ENCODE results near the gene ROM1. TPM values are rescaled to one million over a fixed set of nuclear protein-coding genes. Genes with fewer than 3 reads are reported as not detected.
"Not testable (repeated sequence)": the region's sequence is repeated elsewhere in the genome, so short reads cannot be mapped to it uniquely, and the experiment has no call there.

Gene ROM1
- total RNA-seq, 2 experiments from 2014 or later = 1.1 to 1.5 TPM

- DNase-seq (no peak), ATAC-seq (no peak)
- Mint-ChIP-seq H3K4me3 (no peak overlapping the region), H3K9me3 (ENCODE audit: low read depth) (no peaks in the 10 kb centered on the region), H3K36me3 (peaks cover 43% of the 10 kb centered on the region), H3K27ac (peak overlapping the region; percentile 26), H3K4me1 (peaks cover 44% of the 10 kb centered on the region), H3K27me3 (no peaks in the 10 kb centered on the region)
- CTCF ChIA-PET = interaction anchor here (0.8 to 1.8 kb wide), 3 partner anchors 10 to 89 kb away, joined by 3 to 5 read pairs (median 5); no protein-coding TSS in a partner anchor
These were observed 8.5 kb upstream of the ROM1 start for GRCh38 chr11:62604460-62605120.

GRCh38 chr11:62605467-62605866 is 7.6 kb upstream of the ROM1 start:
- CTCF ChIA-PET = interaction anchor here (1.8 kb wide), 1 partner anchor 14 kb away, joined by 5 read pairs; the partner anchor contains the start of gene TUT1
- ATAC-seq (no peak), DNase-seq (no peak)
- no peak overlapping the region for H3K27ac Mint-ChIP-seq
- no peaks in the 10 kb centered on the region for H3K9me3 Mint-ChIP-seq (ENCODE audit: low read depth)
- H3K36me3 Mint-ChIP-seq = peaks cover 38% of the 10 kb centered on the region
- H3K4me1 Mint-ChIP-seq = peaks cover 44% of the 10 kb centered on the region
- no peak overlapping the region for H3K4me3 Mint-ChIP-seq
- no peaks in the 10 kb centered on the region for H3K27me3 Mint-ChIP-seq

- peaks cover 36% of the 10 kb centered on the region for H3K36me3 Mint-ChIP-seq
- CTCF ChIA-PET = interaction anchor here (1.2 to 1.8 kb wide), 2 partner anchors 15 kb away, joined by 3 to 5 read pairs; partner anchors contain the start of gene TUT1
- ATAC-seq (no peak), DNase-seq (no peak)
- no peaks in the 10 kb centered on the region for H3K27me3 Mint-ChIP-seq
- H3K27ac Mint-ChIP-seq = no peak overlapping the region
- H3K9me3 Mint-ChIP-seq (ENCODE audit: low read depth) = no peaks in the 10 kb centered on the region
- no peak overlapping the region for H3K4me3 Mint-ChIP-seq
- peaks cover 49% of the 10 kb centered on the region for H3K4me1 Mint-ChIP-seq
These were observed 7.2 kb upstream of the ROM1 start for GRCh38 chr11:62605902-62606301.

GRCh38 chr11:62607714-62608113 is 5.3 kb upstream of the ROM1 start:
- Mint-ChIP-seq H3K27me3 (no peaks in the 10 kb centered on the region), H3K4me1 (peaks cover 52% of the 10 kb centered on the region)

GRCh38 chr11:62608776-62609175 is 4.3 kb upstream of the ROM1 start:
- Mint-ChIP-seq H3K4me3 (no peak overlapping the region), H3K4me1 (peaks cover 51% of the 10 kb centered on the region), H3K27ac (peak overlapping the region; percentile 12), H3K36me3 (peaks cover 29% of the 10 kb centered on the region), H3K9me3 (ENCODE audit: low read depth) (no peaks in the 10 kb centered on the region), H3K27me3 (no peaks in the 10 kb centered on the region)
- DNase-seq = no peak
- no peak for ATAC-seq
- CTCF ChIA-PET = interaction anchor here (1.0 to 2.0 kb wide), 2 partner anchors 86 to 87 kb away, joined by 3 to 9 read pairs; no protein-coding TSS in a partner anchor

More at GRCh38 chr11:62607714-62608113, 5.3 kb upstream of the ROM1 start:
- ATAC-seq (no peak), DNase-seq (no peak)
- H3K4me3 Mint-ChIP-seq = no peak overlapping the region
- CTCF ChIA-PET = interaction anchor here (1.0 to 1.1 kb wide), 2 partner anchors 14 to 88 kb away, joined by 3 read pairs; no protein-coding TSS in a partner anchor
- H3K9me3 Mint-ChIP-seq (ENCODE audit: low read depth) = no peaks in the 10 kb centered on the region
- H3K36me3 Mint-ChIP-seq = peaks cover 36% of the 10 kb centered on the region
- no peak overlapping the region for H3K27ac Mint-ChIP-seq

GRCh38 chr11:62610403-62610802 is 2.7 kb upstream of the ROM1 start:
- H3K4me3 Mint-ChIP-seq = peak overlapping the region; percentile 100
- no peak for DNase-seq
- CTCF ChIA-PET = interaction anchor here (1.2 to 4.2 kb wide), 7 partner anchors 11 to 84 kb away, joined by 3 to 54 read pairs (median 9); partner anchors contain the start of genes B3GAT3, GANAB, MTA2 and TUT1
- H3K4me1 Mint-ChIP-seq = peaks cover 53% of the 10 kb centered on the region
- H3K27me3 Mint-ChIP-seq = no peaks in the 10 kb centered on the region
- H3K9me3 Mint-ChIP-seq (ENCODE audit: low read depth) = no peaks in the 10 kb centered on the region
- peaks cover 21% of the 10 kb centered on the region for H3K36me3 Mint-ChIP-seq
- peak overlapping the region; percentile 76 for H3K27ac Mint-ChIP-seq
- no peak for ATAC-seq

- Mint-ChIP-seq H3K36me3 (peaks cover 20% of the 10 kb centered on the region), H3K4me3 (peak overlapping the region; percentile 100), H3K9me3 (ENCODE audit: low read depth) (no peaks in the 10 kb centered on the region), H3K27me3 (no peaks in the 10 kb centered on the region), H3K4me1 (peaks cover 52% of the 10 kb centered on the region), H3K27ac (peak overlapping the region; percentile 99)
- ATAC-seq = no peak
- CTCF ChIA-PET = interaction anchor here (0.7 to 4.2 kb wide), 25 partner anchors 10 to 176 kb away, joined by 3 to 54 read pairs (median 4); partner anchors contain the start of genes B3GAT3, C11orf98, CSKMT and GANAB
- no peak for DNase-seq
These were observed 2.0 kb upstream of the ROM1 start for GRCh38 chr11:62610814-62611704.

GRCh38 chr11:62611705-62612365 is 1.2 kb upstream of the ROM1 start:
- CTCF ChIA-PET = interaction anchor here (0.7 to 4.2 kb wide), 31 partner anchors 8 to 175 kb away, joined by 3 to 54 read pairs (median 4); partner anchors contain the start of genes B3GAT3, BSCL2, C11orf98 and CSKMT
- peaks cover 18% of the 10 kb centered on the region for H3K36me3 Mint-ChIP-seq
- no peaks in the 10 kb centered on the region for H3K27me3 Mint-ChIP-seq
- peak overlapping the region; percentile 99 for H3K27ac Mint-ChIP-seq
- no peaks in the 10 kb centered on the region for H3K9me3 Mint-ChIP-seq (ENCODE audit: low read depth)
- DNase-seq (peak; percentile 70), ATAC-seq (peak; percentile 6)
- peaks cover 50% of the 10 kb centered on the region for H3K4me1 Mint-ChIP-seq
- H3K4me3 Mint-ChIP-seq = peak overlapping the region; percentile 100

- peak overlapping the region; percentile 64 for H3K27ac Mint-ChIP-seq
- no peak overlapping the region for H3K4me3 Mint-ChIP-seq
- ATAC-seq (no peak), DNase-seq (no peak)
- H3K36me3 Mint-ChIP-seq = peaks cover 15% of the 10 kb centered on the region
- CTCF ChIA-PET = interaction anchor here (1.0 to 4.2 kb wide), 6 partner anchors 8 to 189 kb away, joined by 3 to 36 read pairs (median 4); partner anchors contain the start of genes B3GAT3 and MTA2
- H3K9me3 Mint-ChIP-seq (ENCODE audit: low read depth) = no peaks in the 10 kb centered on the region
- peaks cover 42% of the 10 kb centered on the region for H3K4me1 Mint-ChIP-seq
- H3K27me3 Mint-ChIP-seq = no peaks in the 10 kb centered on the region
These were observed 278 bp downstream of the ROM1 start for GRCh38 chr11:62613291-62613778.

GRCh38 chr11:62614275-62614674 is 1.2 kb downstream of the ROM1 start:
- CTCF ChIA-PET = interaction anchor here (1.7 kb wide), 2 partner anchors 12 to 80 kb away, joined by 4 to 5 read pairs; partner anchors contain the start of gene MTA2
- DNase-seq = no peak
- no peak for ATAC-seq
- Mint-ChIP-seq H3K27ac (peak overlapping the region; percentile 77), H3K27me3 (no peaks in the 10 kb centered on the region), H3K9me3 (ENCODE audit: low read depth) (no peaks in the 10 kb centered on the region), H3K36me3 (peaks cover 16% of the 10 kb centered on the region), H3K4me1 (peaks cover 39% of the 10 kb centered on the region), H3K4me3 (no peak overlapping the region)

- no peak overlapping the region for H3K27ac Mint-ChIP-seq
- H3K9me3 Mint-ChIP-seq (ENCODE audit: low read depth) = no peaks in the 10 kb centered on the region
- peaks cover 36% of the 10 kb centered on the region for H3K4me1 Mint-ChIP-seq
- ATAC-seq = no peak
- CTCF ChIA-PET = no interaction called here
- peaks cover 14% of the 10 kb centered on the region for H3K36me3 Mint-ChIP-seq
- H3K4me3 Mint-ChIP-seq = no peak overlapping the region
- no peak for DNase-seq
- H3K27me3 Mint-ChIP-seq = no peaks in the 10 kb centered on the region
These were observed 2.5 kb downstream of the ROM1 start for GRCh38 chr11:62615521-62615920.

GRCh38 chr11:62616957-62617356 is 3.9 kb downstream of the ROM1 start:
- not testable (repeated sequence) for H3K4me3 Mint-ChIP-seq, H3K27ac Mint-ChIP-seq

More at GRCh38 chr11:62616957-62617356, 3.9 kb downstream of the ROM1 start:
- H3K9me3 Mint-ChIP-seq (ENCODE audit: low read depth); DNase-seq; ATAC-seq; H3K27me3 Mint-ChIP-seq: not testable (repeated sequence)
- peaks cover 29% of the 10 kb centered on the region for H3K4me1 Mint-ChIP-seq
- H3K36me3 Mint-ChIP-seq = peaks cover 18% of the 10 kb centered on the region
- CTCF ChIA-PET = interaction anchor here (0.6 to 1.7 kb wide), 2 partner anchors 15 to 48 kb away, joined by 3 to 5 read pairs; partner anchors contain the start of genes C11orf98, CSKMT and MTA2
